Activated CD4-positive, alpha-beta memory T cell treated with anti-CD3 and anti-CD28 coated beads for 36 hours (primary cell): ENCODE measurements around the gene SGCE. TPM values are rescaled to one million over a fixed set of nuclear protein-coding genes. Genes with fewer than 3 reads are reported as not detected.
A peak's percentile ranks its signal among the peaks of the same experiment; 100 is the strongest.
"Not testable (repeated sequence)": the region's sequence is repeated elsewhere in the genome, so short reads cannot be mapped to it uniquely, and the experiment has no call there.

Experiments used
- CTCF ChIA-PET: fragments of 350-600 bp; sonication (Branson Sonifier 250); formaldehyde crosslinking; loops from one replicate; lab custom pipeline; 2021; ENCODE audit warnings: antibody characterized with exemption, inconsistent platforms; lab: Charles Lee
- POLR2A ChIA-PET: fragments of 350-600 bp; sonication (Branson Sonifier 250); formaldehyde crosslinking; loops from one replicate; lab custom pipeline; 2021; ENCODE audit warnings: antibody characterized with exemption; lab: Charles Lee
- DNase-seq: peaks from one replicate; pipeline ENCODE4 v3.0.0-alpha.2; 2020
- H3K27ac Mint-ChIP-seq: one replicate; pipeline ENCODE4 v1.8.0; 2021; ENCODE audit warnings: mixed read lengths
- H3K27me3 Mint-ChIP-seq: one replicate; pipeline ENCODE4 v1.8.0; 2021; ENCODE audit warnings: mixed read lengths
- H3K36me3 Mint-ChIP-seq: one replicate; pipeline ENCODE4 v1.8.0; 2021; ENCODE audit warnings: mixed read lengths
- H3K4me1 Mint-ChIP-seq: one replicate; pipeline ENCODE4 v1.8.0; 2021; ENCODE audit warnings: low read depth, mixed read lengths
- H3K4me3 Mint-ChIP-seq: one replicate; pipeline ENCODE4 v1.8.0; 2021; ENCODE audit warnings: mild to moderate bottlenecking, mixed read lengths
- H3K9me3 Mint-ChIP-seq: one replicate; pipeline ENCODE4 v1.8.0; 2021; ENCODE audit warnings: mixed read lengths
- intact Hi-C: fragments of 100-400 bp; cut with micrococcal nuclease; formaldehyde crosslinking; loops from one replicate; pipeline ENCODE4 v1.15.1; 2023
- total RNA-seq, 2 experiments: library from RNA; stranded (reverse); gene quantifications; one replicate each; pipeline ENCODE4 v1.2.3, GENCODE V29; 2021

The SGCE gene, protein sequence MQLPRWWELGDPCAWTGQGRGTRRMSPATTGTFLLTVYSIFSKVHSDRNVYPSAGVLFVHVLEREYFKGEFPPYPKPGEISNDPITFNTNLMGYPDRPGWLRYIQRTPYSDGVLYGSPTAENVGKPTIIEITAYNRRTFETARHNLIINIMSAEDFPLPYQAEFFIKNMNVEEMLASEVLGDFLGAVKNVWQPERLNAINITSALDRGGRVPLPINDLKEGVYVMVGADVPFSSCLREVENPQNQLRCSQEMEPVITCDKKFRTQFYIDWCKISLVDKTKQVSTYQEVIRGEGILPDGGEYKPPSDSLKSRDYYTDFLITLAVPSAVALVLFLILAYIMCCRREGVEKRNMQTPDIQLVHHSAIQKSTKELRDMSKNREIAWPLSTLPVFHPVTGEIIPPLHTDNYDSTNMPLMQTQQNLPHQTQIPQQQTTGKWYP
- total RNA-seq, result under 1 TPM; 0.50 to 0.92 TPM

DNA sequence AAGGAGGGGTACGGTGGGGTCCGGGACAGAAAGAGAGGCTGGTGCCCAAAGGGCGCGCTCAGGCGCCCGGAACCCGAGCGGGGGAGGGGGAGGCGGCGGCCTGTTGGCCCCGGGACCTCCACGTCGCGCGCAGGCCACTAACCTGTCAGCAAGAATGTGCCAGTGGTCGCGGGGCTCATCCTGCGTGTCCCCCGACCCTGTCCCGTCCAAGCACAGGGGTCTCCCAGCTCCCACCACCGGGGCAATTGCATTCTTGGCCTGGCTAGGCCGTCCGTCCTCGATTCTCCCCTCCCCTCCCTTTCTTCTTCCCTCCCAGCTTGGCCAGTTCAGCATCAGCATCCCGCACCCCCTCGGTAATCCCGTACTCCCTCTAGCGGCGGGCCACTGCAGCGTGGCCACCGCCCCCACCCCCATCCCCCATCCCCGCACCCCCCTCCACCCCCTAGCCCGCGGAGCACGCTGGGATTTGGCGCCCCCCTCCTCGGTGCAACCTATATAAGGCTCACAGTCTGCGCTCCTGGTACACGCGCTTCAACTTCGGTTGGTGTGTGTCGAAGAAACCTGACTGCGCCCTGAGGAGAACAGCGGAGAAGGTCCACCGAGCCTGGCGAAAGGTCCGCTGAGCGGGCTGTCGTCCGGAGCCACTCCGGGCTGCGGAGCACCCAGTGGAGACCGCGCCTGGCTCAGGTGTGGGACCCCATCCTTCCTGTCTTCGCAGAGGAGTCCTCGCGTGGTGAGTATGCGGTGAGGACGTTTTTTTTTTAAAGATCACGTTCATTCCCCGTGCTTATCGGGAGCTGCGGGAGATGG is at the start of gene SGCE:
Gene SGCE, minus strand, starts transcription at position 286 of the 810 bp plus-strand sequence. Its CDS starts 35 bp downstream, at position 251.
- Mint-ChIP-seq H3K36me3 (no peaks in the 10 kb centered on the region), H3K4me3 (peak within 1 kb of the TSS; percentile 85), H3K27me3 (peaks cover 24% of the 10 kb centered on the region), H3K27ac (no peak within 1 kb of the TSS), H3K9me3 (peaks cover 9% of the 10 kb centered on the region), H3K4me1 (peaks cover 12% of the 10 kb centered on the region)
- DNase-seq, result peak; percentile 68
- intact Hi-C loops, result loop anchor here (2.0 to 10.0 kb wide), 5 partner anchors 35 to 1669 kb away; partner anchors contain the start of genes SLC25A13 and VPS50
- POLR2A ChIA-PET, result no interaction called here
- CTCF ChIA-PET, result interaction anchor here (0.9 to 4.0 kb wide), 10 partner anchors 22 to 856 kb away, joined by 3 to 16 read pairs (median 3); no protein-coding TSS in a partner anchor

DNA sequence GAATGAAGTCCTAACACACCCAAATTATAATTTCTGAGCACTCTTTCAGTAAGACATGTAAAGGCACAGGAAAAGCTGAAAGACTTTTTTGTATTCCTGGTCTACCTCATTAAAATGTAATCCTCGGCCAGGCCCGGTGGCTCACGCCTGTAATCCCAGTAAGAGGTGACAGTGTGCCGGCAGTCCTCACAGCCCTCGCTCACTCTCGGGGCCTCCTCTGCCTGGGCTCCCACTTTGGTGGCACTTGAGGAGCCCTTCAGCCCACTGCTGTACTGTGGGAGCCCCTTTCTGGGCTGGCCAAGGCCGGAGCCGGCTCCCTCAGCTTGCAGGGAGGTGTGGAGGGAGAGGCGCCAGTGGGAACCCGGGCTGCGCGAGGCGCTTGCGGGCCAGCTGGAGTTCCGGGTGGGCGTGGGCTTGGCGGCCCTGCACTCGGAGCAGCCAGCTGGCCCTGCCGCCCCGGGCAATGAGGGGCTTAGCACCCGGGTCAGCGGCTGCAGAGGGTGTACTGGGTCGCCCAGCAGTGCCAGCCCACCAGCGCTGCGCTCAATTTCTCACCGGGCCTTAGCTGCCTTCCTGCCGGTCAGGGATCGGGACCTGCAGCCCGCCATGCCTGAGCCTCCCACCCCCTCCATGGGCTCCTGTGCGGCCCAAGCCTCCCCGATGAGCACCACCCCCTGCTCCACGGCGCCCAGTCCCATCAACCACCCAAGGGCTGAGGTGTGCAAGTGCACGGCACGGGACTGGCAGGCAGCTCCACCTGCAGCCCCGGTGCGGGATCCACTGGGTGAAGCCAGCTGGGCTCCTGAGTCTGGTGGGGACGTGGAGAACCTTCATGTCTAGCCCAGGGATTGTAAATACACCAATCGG is 49.5 kb upstream of the SGCE start:
- H3K4me3 Mint-ChIP-seq, H3K36me3 Mint-ChIP-seq, H3K27ac Mint-ChIP-seq, CTCF ChIA-PET, H3K9me3 Mint-ChIP-seq, intact Hi-C loops, H3K4me1 Mint-ChIP-seq, DNase-seq, H3K27me3 Mint-ChIP-seq, POLR2A ChIA-PET: not testable (repeated sequence)

DNA sequence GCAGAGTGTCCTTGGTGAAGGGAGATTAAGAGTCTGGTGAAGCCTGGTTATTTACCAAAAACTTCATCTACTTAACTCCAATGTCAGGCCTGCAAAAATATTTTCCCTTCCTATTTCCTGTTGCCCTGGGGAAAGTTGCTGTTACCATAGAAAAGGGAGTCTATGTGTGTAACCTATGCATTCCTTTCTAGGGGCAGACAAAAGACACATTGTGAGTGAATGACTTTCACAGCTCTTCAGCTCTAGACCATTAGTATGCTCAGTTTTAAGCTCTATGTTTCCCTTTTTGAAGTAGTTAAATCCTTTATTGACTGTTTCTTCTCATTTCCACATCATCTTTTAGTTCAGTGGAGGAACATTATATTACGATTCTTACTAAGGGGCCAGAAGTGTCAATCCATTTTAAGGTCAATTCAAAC is 45.6 kb upstream of the SGCE start:
- intact Hi-C loops, result no loop called here
- Mint-ChIP-seq H3K27me3 (peaks cover 3% of the 10 kb centered on the region), H3K27ac (no peak overlapping the region), H3K4me1 (no peaks in the 10 kb centered on the region), H3K36me3 (no peaks in the 10 kb centered on the region), H3K4me3 (no peak overlapping the region), H3K9me3 (no peaks in the 10 kb centered on the region)
- ChIA-PET POLR2A (no interaction called here), CTCF (no interaction called here)
- no peak for DNase-seq

DNA sequence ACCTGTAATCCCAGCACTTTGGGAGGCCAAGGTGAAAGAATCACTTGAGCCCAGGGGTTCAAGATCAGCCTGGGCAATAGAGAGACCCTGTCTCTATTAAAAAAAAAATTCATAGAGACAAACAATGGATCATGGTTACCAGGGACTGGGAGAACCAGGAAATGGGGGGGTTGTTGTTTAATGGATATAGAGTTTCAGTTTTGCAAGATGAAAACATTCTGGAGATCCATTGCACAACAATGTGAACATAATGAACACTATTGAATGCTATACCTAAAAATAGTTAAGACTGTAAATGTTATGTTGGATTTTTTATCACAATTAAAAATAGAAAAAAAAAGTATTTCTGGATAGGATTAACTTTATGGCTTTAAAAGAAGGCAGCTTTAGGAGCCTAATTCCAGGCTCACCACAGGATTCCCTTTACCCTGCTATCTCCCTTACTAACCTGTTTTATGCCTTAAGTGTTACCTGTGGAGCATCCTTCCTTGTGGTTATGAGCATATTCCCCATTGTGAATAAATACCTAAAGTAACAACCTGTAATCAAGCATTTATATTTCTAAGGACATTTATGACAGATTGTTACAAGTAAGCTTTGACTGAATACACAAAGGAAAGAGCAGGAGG is 45.1 kb upstream of the SGCE start:
- POLR2A ChIA-PET, result no interaction called here
- H3K4me1 Mint-ChIP-seq, result no peaks in the 10 kb centered on the region
- CTCF ChIA-PET, result no interaction called here

DNA sequence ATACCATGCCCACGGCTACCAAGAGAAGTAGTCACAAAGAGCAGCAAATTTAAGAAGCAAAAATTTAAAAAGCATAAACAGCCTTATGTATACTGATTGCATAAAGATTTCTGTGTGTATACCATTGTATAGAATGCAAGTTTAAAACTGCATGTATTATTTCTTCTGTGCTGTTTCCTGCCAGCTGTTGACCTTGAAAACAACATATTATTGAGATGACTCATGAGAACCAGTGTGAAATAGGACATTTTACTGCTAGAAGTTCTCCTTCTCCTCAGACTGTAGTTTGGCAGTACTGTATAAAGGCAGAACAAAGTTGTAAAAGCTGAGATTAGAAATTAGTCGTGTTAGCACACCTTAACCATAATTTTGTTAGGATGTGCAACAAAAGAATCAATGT is 42.3 kb upstream of the SGCE start:
- intact Hi-C loops, result no loop called here
- Mint-ChIP-seq H3K9me3 (no peaks in the 10 kb centered on the region), H3K4me1 (no peaks in the 10 kb centered on the region), H3K36me3 (no peaks in the 10 kb centered on the region), H3K27ac (no peak overlapping the region), H3K27me3 (no peaks in the 10 kb centered on the region), H3K4me3 (no peak overlapping the region)
- ChIA-PET POLR2A (no interaction called here), CTCF (no interaction called here)
- DNase-seq, result no peak

More for the DNA sequence above, 45.1 kb upstream of the SGCE start:
- no peaks in the 10 kb centered on the region for H3K9me3 Mint-ChIP-seq
- no peak overlapping the region for H3K27ac Mint-ChIP-seq
- no peaks in the 10 kb centered on the region for H3K36me3 Mint-ChIP-seq
- no peak overlapping the region for H3K4me3 Mint-ChIP-seq
- intact Hi-C loops, result no loop called here
- H3K27me3 Mint-ChIP-seq, result no peaks in the 10 kb centered on the region
- no peak for DNase-seq

DNA sequence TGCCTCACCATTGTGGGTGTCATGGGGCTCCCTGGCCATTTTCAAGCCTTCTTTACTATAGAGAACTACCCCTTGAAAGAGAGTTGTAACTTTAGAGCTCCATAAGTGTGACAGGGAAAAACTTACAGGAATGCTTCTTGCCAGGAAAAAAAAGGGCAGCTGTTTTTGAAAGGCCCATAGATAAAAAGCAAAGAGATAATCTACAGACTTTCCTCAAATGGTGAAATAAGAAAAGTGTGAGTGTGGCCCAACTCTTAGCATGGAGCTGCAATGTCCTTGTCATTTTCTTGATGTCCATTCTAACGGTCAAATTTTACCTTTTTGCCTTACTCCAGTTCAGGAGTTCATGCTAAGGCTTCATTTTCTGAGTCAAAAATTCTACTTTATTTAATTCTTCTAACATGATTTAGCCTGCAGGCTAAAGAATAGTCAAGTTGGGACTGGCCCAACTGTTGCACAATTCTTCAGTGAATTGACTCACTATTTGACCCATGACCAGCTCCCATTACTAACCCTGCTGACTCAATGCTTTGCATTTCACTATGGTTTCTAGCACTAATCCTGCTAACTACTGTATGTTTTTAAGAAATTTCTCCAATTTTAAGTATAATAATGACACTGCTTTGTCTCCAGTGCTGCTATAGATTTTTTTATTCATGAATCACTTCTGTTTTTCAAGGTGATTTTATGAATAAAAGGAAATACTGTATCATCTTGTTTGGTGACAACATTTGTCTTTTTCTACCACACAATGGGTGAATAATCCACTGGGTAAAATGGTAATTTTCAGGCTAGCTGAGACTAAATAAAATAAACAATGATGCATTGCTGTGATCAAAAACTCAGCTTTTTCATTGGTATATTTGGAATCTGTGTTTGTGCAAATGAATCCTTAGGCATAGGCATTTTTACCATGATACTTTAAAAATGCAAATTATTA is 41.4 kb upstream of the SGCE start:
- Mint-ChIP-seq H3K9me3 (no peaks in the 10 kb centered on the region), H3K4me3 (no peak overlapping the region), H3K27ac (no peak overlapping the region), H3K27me3 (no peaks in the 10 kb centered on the region), H3K4me1 (no peaks in the 10 kb centered on the region), H3K36me3 (no peaks in the 10 kb centered on the region)
- intact Hi-C loops, result no loop called here
- DNase-seq, result no peak
- CTCF ChIA-PET, result no interaction called here
- POLR2A ChIA-PET, result no interaction called here

DNA sequence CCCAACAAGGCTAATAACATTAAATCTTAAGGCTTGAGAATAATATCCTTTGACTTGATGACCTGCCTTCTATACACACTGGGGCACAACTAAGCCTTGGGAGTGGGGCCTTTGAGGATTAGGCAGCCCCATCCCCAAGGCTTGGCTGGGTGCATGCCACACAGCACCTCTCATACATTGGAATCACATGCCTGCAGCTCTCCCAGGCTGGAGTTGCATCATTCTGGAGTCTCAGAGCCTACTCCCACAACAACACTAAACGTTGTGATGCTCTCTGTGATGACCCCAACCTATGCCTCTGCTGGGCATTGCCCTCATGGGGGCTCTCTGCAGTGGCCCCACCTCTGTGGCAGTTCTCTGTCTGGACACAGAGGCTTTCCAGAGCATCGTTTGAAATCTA is 31.9 kb upstream of the SGCE start:
- no peak overlapping the region for H3K27ac Mint-ChIP-seq
- intact Hi-C loops, result no loop called here
- POLR2A ChIA-PET, result no interaction called here

DNA sequence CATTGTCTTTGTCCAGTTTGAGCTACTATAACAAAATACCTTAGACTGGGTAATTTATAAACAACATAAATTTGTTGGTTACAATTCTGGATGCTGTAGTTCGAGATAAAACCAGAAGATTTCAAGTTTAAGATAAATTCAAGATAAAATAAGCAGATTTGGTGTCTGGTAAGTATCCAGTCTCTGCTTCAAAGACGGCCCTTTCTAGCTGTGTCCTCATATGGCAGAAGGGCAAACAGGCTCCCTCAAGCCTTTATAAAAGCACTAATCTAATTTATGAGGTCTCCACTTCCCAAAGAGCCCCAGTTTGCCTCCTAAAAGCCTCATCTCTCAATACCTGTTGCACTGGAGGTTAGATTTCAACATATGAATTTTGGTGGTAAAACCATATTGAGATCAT is 31.1 kb upstream of the SGCE start:
- peaks cover 3% of the 10 kb centered on the region for H3K27me3 Mint-ChIP-seq
- POLR2A ChIA-PET, result no interaction called here
- no peak overlapping the region for H3K4me3 Mint-ChIP-seq
- CTCF ChIA-PET, result no interaction called here
- DNase-seq, result no peak
- no peaks in the 10 kb centered on the region for H3K36me3 Mint-ChIP-seq
- intact Hi-C loops, result no loop called here
- H3K27ac Mint-ChIP-seq, result no peak overlapping the region
- H3K4me1 Mint-ChIP-seq, result no peaks in the 10 kb centered on the region
- no peaks in the 10 kb centered on the region for H3K9me3 Mint-ChIP-seq

More for the DNA sequence above, 31.9 kb upstream of the SGCE start:
- DNase-seq, result no peak
- peaks cover 3% of the 10 kb centered on the region for H3K27me3 Mint-ChIP-seq
- no peak overlapping the region for H3K4me3 Mint-ChIP-seq
- H3K9me3 Mint-ChIP-seq, result no peaks in the 10 kb centered on the region
- CTCF ChIA-PET, result no interaction called here
- no peaks in the 10 kb centered on the region for H3K4me1 Mint-ChIP-seq
- H3K36me3 Mint-ChIP-seq, result no peaks in the 10 kb centered on the region

DNA sequence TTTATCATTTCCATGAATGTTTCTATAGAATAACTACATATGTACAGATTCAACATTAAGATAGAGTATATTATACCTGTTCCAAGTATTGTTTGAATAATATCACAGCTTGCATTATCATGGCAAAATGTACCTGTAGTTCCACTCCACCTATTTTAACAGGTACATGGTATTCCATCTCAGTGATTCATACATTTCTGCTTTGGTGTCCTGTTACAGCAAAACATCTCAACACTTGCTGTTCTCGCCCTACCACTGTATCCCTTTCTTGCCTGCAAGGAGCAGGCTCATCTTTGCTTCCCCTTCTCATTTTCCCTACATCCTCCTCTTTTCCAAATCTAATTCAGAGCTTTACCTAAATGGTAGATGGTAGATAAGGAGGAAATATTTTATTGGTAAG is 27.1 kb upstream of the SGCE start:
- ChIA-PET POLR2A (no interaction called here), CTCF (no interaction called here)
- Mint-ChIP-seq H3K36me3 (no peaks in the 10 kb centered on the region), H3K4me3 (no peak overlapping the region), H3K9me3 (no peaks in the 10 kb centered on the region), H3K4me1 (no peaks in the 10 kb centered on the region), H3K27me3 (peaks cover 4% of the 10 kb centered on the region), H3K27ac (no peak overlapping the region)
- intact Hi-C loops, result no loop called here
- DNase-seq, result no peak

DNA sequence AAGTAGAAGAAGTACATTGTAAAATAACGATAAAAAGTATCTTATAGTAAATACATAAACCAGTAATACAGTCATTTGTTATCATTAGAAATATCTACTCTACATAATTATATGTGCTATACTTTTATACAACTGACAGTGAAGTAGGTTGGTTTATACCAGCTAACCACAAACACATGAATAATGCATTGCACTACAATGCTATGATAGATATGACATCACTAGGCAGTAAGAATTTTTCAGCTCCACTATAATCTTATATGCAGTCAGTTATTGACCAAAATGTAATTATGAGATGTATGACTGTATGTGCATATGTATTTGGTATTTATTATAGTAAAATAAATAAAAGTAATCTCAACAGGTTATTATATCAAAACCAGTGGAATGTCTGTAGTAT is 23.4 kb upstream of the SGCE start:
- Mint-ChIP-seq H3K36me3 (no peaks in the 10 kb centered on the region), H3K4me3 (no peak overlapping the region), H3K9me3 (no peaks in the 10 kb centered on the region), H3K27ac (no peak overlapping the region), H3K4me1 (no peaks in the 10 kb centered on the region), H3K27me3 (peaks cover 2% of the 10 kb centered on the region)
- CTCF ChIA-PET, result interaction anchor here (1.0 to 1.4 kb wide), 2 partner anchors 230 to 232 kb away, joined by 3 read pairs; no protein-coding TSS in a partner anchor
- intact Hi-C loops, result no loop called here
- no peak for DNase-seq
- POLR2A ChIA-PET, result no interaction called here

DNA sequence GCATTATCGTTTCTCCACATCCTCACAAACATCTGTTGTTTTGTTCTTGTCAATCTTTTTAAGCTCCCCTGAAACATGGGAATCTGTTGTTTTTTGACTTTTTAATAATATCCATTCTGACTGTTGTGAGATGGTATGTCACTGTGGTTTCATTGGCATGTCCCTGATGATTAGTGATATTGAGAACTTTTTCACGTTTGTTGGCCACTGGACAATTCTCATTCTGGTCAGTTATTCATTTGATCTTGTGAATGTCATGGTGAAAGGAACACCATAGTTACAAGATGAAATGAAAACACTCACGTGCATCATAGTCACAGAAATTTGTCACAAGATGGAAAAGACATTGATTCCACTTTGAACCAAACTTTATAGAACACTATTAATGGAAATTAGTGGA is 20.5 kb upstream of the SGCE start:
- ChIA-PET CTCF (no interaction called here), POLR2A (no interaction called here)
- H3K9me3 Mint-ChIP-seq, result no peaks in the 10 kb centered on the region
- H3K27me3 Mint-ChIP-seq, result peaks cover 2% of the 10 kb centered on the region
- H3K27ac Mint-ChIP-seq, result no peak overlapping the region
- no peaks in the 10 kb centered on the region for H3K36me3 Mint-ChIP-seq
- DNase-seq, result no peak
- no peak overlapping the region for H3K4me3 Mint-ChIP-seq
- intact Hi-C loops, result no loop called here
- H3K4me1 Mint-ChIP-seq, result no peaks in the 10 kb centered on the region
